Liver (tissue), 3 donors: Measurements from ENCODE around the gene EHF.
"Not testable (repeated sequence)": the region's sequence is repeated elsewhere in the genome, so short reads cannot be mapped to it uniquely, and the experiment has no call there.

ENCODE experiments used
- EGR1 ChIP-seq, 2 donors: IDR thresholded peaks; 2 replicates each; pipeline ENCODE4 v1.6.1; 2016 to 2018; ENCODE audit warnings: antibody characterized with exemption in 2 of 2, low read depth in 2 of 2
- RAD21 ChIP-seq, 2 donors: IDR thresholded peaks; 2 replicates each; pipeline ENCODE4 v1.6.1; 2016; ENCODE audit warnings: antibody characterized with exemption in 2 of 2, mild to moderate bottlenecking in 2 of 2
- RXRA ChIP-seq, 2 donors: IDR thresholded peaks; 2 replicates each; pipeline ENCODE4 v1.6.1; 2017 to 2018; ENCODE audit warnings: antibody characterized with exemption in 2 of 2, mild to moderate bottlenecking in 1 of 2
- TAF1 ChIP-seq: conservative IDR thresholded peaks from 2 replicates; pipeline ENCODE4 v1.6.1; 2016; ENCODE audit warnings: antibody characterized with exemption, mild to moderate bottlenecking
- YY1 ChIP-seq: IDR thresholded peaks from 2 replicates; pipeline ENCODE4 v1.6.1; 2016; ENCODE audit warnings: antibody characterized with exemption, mild to moderate bottlenecking
- TF ChIP-seq, protein P1 (sequence below): fragments of 150-350 bp; IDR thresholded peaks from 2 replicates; pipeline ENCODE4 v1.5.1; 2017; ENCODE audit warnings: improper control_type of control experiment, low read depth, low read length; ENCODE audit not compliant: missing input control
- TF ChIP-seq, protein P2 (sequence below): IDR thresholded peaks from 2 replicates; pipeline ENCODE4 v1.6.1; 2016; ENCODE audit warnings: antibody characterized with exemption
- donor health status: healthy.
- donor health status: healthy.

DNA sequence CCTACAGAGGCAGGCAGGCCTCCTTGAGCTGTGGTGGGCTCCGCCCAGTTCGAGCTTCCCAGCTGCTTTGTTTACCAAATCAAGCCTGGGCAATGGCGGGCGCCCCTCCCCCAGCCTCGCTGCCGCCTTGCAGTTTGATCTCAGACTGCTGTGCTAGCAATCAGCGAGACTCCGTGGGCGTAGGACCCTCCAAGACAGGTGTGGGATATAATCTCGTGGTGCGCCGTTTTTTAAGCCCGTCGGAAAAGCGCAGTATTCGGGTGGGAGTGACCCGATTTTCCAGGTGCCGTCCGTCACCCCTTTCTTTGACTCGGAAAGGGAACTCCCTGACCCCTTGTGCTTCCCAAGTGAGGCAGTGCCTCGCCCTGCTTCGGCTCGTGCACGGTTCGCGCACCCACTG, 71.4 kb downstream of the EHF start:
- TF ChIP-seq, protein P1, sequence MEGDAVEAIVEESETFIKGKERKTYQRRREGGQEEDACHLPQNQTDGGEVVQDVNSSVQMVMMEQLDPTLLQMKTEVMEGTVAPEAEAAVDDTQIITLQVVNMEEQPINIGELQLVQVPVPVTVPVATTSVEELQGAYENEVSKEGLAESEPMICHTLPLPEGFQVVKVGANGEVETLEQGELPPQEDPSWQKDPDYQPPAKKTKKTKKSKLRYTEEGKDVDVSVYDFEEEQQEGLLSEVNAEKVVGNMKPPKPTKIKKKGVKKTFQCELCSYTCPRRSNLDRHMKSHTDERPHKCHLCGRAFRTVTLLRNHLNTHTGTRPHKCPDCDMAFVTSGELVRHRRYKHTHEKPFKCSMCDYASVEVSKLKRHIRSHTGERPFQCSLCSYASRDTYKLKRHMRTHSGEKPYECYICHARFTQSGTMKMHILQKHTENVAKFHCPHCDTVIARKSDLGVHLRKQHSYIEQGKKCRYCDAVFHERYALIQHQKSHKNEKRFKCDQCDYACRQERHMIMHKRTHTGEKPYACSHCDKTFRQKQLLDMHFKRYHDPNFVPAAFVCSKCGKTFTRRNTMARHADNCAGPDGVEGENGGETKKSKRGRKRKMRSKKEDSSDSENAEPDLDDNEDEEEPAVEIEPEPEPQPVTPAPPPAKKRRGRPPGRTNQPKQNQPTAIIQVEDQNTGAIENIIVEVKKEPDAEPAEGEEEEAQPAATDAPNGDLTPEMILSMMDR: not testable (repeated sequence)
- TF ChIP-seq, protein P2, sequence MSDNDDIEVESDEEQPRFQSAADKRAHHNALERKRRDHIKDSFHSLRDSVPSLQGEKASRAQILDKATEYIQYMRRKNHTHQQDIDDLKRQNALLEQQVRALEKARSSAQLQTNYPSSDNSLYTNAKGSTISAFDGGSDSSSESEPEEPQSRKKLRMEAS: not testable (repeated sequence)
- TF ChIP-seq RXRA (IDR thresholded peaks at IDR 0.05); TAF1; RAD21 (IDR thresholded peaks at IDR 0.05); EGR1 (IDR thresholded peaks at IDR 0.05; ENCODE audit: low read depth in 2 of 2); YY1: not testable (repeated sequence)
